CD14-positive monocyte (primary cell): ENCODE results near the gene PCDH1. TPM values are rescaled to one million over a fixed set of nuclear protein-coding genes. Genes with fewer than 3 reads are reported as not detected.
"Not testable (repeated sequence)": the region's sequence is repeated elsewhere in the genome, so short reads cannot be mapped to it uniquely, and the experiment has no call there.

Source experiments
- DNase-seq, 3 donors: peaks; one replicate each; pipeline ENCODE4 v3.0.0-alpha.2; 2011 to 2022
- H2AFZ ChIP-seq: 2 replicates; pipeline ENCODE4 v1.6.0; 2012; ENCODE audit warnings: mild to moderate bottlenecking, low read depth, low read length, inconsistent platforms; ENCODE audit not compliant: insufficient read depth, poor library complexity, severe bottlenecking
- H3K27ac ChIP-seq, 2 donors: 1 replicate in 1 of 2; 2 replicates in 1 of 2; pipeline ENCODE4 v1.5.1; 2012 to 2013; ENCODE audit warnings: low read length in 2 of 2, control low read depth in 1 of 2, inconsistent platforms in 1 of 2, low read depth in 1 of 2, mild to moderate bottlenecking in 1 of 2
- H3K27me3 ChIP-seq, 2 donors: one replicate each; pipeline versions ENCODE4 v1.6.0 to v1.6.1; 2011 to 2013; ENCODE audit warnings: low read length in 2 of 2; ENCODE audit not compliant: control insufficient read depth in 2 of 2, insufficient read depth in 2 of 2
- H3K36me3 ChIP-seq, 2 donors: replicated peaks in 1 of 2; 1 replicate in 1 of 2; 2 replicates in 1 of 2; pipeline versions ENCODE4 v1.5.1 to v1.6.1; 2012 to 2013; ENCODE audit warnings: low read length in 2 of 2, control low read depth in 1 of 2, inconsistent platforms in 1 of 2, mild to moderate bottlenecking in 1 of 2; ENCODE audit not compliant: insufficient read depth in 2 of 2, control insufficient read depth in 1 of 2
- H3K4me1 ChIP-seq, 2 donors: 1 replicate in 1 of 2; 2 replicates in 1 of 2; pipeline versions ENCODE4 v1.5.1 to v1.6.1; 2012 to 2013; ENCODE audit warnings: low read length in 2 of 2, control low read depth in 1 of 2, inconsistent platforms in 1 of 2, mild to moderate bottlenecking in 1 of 2, moderate library complexity in 1 of 2; ENCODE audit not compliant: insufficient read depth in 2 of 2, control insufficient read depth in 1 of 2
- H3K4me2 ChIP-seq: replicated peaks from 2 replicates; pipeline ENCODE3; 2012; ENCODE audit warnings: low read length, moderate library complexity, mild to moderate bottlenecking; ENCODE audit not compliant: poor library complexity, severe bottlenecking; ENCODE audit errors: extremely low read depth
- H3K4me3 ChIP-seq, 3 experiments: fragments of 200-600 bp in 1 of 3; sonication (generic) in 1 of 3; replicated peaks in 1 of 3; 1 replicate in 2 of 3; 2 replicates in 1 of 3; pipeline ENCODE4 v1.5.1; 2011 to 2013; ENCODE audit warnings: low read length in 3 of 3, mild to moderate bottlenecking in 3 of 3, control low read depth in 2 of 3, low read depth in 2 of 3, inconsistent platforms in 1 of 3, moderate library complexity in 1 of 3
- H3K79me2 ChIP-seq: 2 replicates; pipeline ENCODE4 v1.6.0; 2012; ENCODE audit warnings: mild to moderate bottlenecking, control low read depth, inconsistent platforms, low read length, moderate library complexity; ENCODE audit not compliant: insufficient read depth
- H3K9ac ChIP-seq: 2 replicates; pipeline ENCODE4 v1.6.0; 2017; ENCODE audit warnings: low read length, mild to moderate bottlenecking; ENCODE audit not compliant: insufficient read depth, poor library complexity, severe bottlenecking
- H3K9me3 ChIP-seq, 2 donors: replicated peaks in 1 of 2; 1 replicate in 1 of 2; 2 replicates in 1 of 2; pipeline versions ENCODE4 v1.5.1 to v1.6.1; 2012 to 2013; ENCODE audit warnings: low read length in 2 of 2, control low read depth in 1 of 2; ENCODE audit not compliant: control insufficient read depth in 1 of 2, insufficient read depth in 1 of 2
- H4K20me1 ChIP-seq: 2 replicates; pipeline ENCODE4 v1.6.0; 2012; ENCODE audit warnings: mild to moderate bottlenecking, low read length, control low read depth, moderate library complexity; ENCODE audit not compliant: insufficient read depth
- H3K27ac Mint-ChIP-seq, 7 donors: one replicate each; pipeline ENCODE4 v1.8.0; 2020; ENCODE audit warnings: mild to moderate bottlenecking in 7 of 7, mixed read lengths in 7 of 7, moderate library complexity in 6 of 7, inconsistent platforms in 2 of 7
- H3K27me3 Mint-ChIP-seq, 3 donors: one replicate each; pipeline ENCODE4 v1.8.0; 2021 to 2022; ENCODE audit warnings: low read depth in 3 of 3, mild to moderate bottlenecking in 3 of 3, mixed read lengths in 3 of 3, moderate library complexity in 3 of 3, inconsistent platforms in 1 of 3
- H3K36me3 Mint-ChIP-seq, 2 donors: one replicate each; pipeline ENCODE4 v1.8.0; 2020; ENCODE audit warnings: mixed read lengths in 2 of 2, inconsistent platforms in 1 of 2, mild to moderate bottlenecking in 1 of 2
- H3K4me1 Mint-ChIP-seq: one replicate; pipeline ENCODE4 v1.8.0; 2020; ENCODE audit warnings: mild to moderate bottlenecking, mixed read lengths
- H3K4me3 Mint-ChIP-seq, 2 donors: one replicate each; pipeline ENCODE4 v1.8.0; 2020; ENCODE audit warnings: mild to moderate bottlenecking in 2 of 2, mixed read lengths in 2 of 2, moderate library complexity in 1 of 2
- H3K9me3 Mint-ChIP-seq, 7 donors: one replicate each; pipeline ENCODE4 v1.8.0; 2020 to 2022; ENCODE audit warnings: mixed read lengths in 7 of 7, mild to moderate bottlenecking in 6 of 7, moderate library complexity in 6 of 7, inconsistent platforms in 2 of 7
- CTCF ChIP-seq: fragments of 200-600 bp; IDR thresholded peaks from one replicate; pipeline ENCODE4 v1.8.0; 2022; ENCODE audit warnings: antibody characterized with exemption, mild to moderate bottlenecking
- WGBS: methylation state at CpG from one replicate; pipeline ENCODE4 v1.1.5; 2013; ENCODE audit warnings: missing lambda C conversion rate; ENCODE audit not compliant: insufficient coverage; 5-methylcytosine and 5-hydroxymethylcytosine counted together
- intact Hi-C, 2 donors: fragments of 100-400 bp; cut with micrococcal nuclease; formaldehyde crosslinking; loops; one replicate each; pipeline versions ENCODE4 v1.15.0 to v1.15.1; 2023
- polyA plus RNA-seq, 3 donors: library from polyadenylated mRNA; depleted of rRNA in 1 of 3; unstranded in 2 of 3; stranded (reverse) in 1 of 3; fragments of 300-500 nt in 2 of 3; fragments of >200 nt in 1 of 3; fragmentation: Illumina TruSeq in 2 of 3; gene quantifications; 1 replicate in 2 of 3; 2 replicates in 1 of 3; pipeline ENCODE4 v1.2.3, GENCODE V29; 2012 to 2021

The PCDH1 gene
- polyA plus RNA-seq, 3 donors, result not detected

GRCh38 chr5:141923448-141924313, 45.5 kb upstream of the PCDH1 start, which contains the start of gene DELE1:
TSS of gene DELE1 (plus strand) at chr5:141923871. CDS start at chr5:141923942, 71 bp downstream.
- H3K9ac ChIP-seq, result peak within 1 kb of the TSS; percentile 93
- H3K4me3 Mint-ChIP-seq, result peak within 1 kb of the TSS; percentile 84 to 96
- peaks cover 33 to 36% of the 10 kb centered on the region in 2 donors for H3K36me3 ChIP-seq
- peak within 1 kb of the TSS; percentile 78 for H3K4me2 ChIP-seq
- peaks cover 19% of the 10 kb centered on the region for H3K4me1 Mint-ChIP-seq
- peak within 1 kb of the TSS; percentile 95 to 98 for H3K27ac ChIP-seq
- peaks cover 30% of the 10 kb centered on the region for H4K20me1 ChIP-seq
- H3K4me1 ChIP-seq, result peaks cover 13 to 15% of the 10 kb centered on the region in 2 donors
- no peaks in the 10 kb centered on the region for H3K27me3 Mint-ChIP-seq
- H3K9me3 ChIP-seq, result no peaks in the 10 kb centered on the region
- no peak for TF ChIP-seq CTCF
- H2AFZ ChIP-seq, result peak within 1 kb of the TSS; percentile 88
- peaks cover 15% of the 10 kb centered on the region for H3K79me2 ChIP-seq
- intact Hi-C loops, result loop anchor here (2.0 to 5.0 kb wide), 2 partner anchors 34 to 45 kb away; partner anchors contain the start of genes PCDH12 (in 1 of the 2) and RNF14 (in 1 of the 2)
- H3K36me3 Mint-ChIP-seq, result peaks cover 29 to 37% of the 10 kb centered on the region in 2 donors
- H3K9me3 Mint-ChIP-seq, result no peaks in the 10 kb centered on the region
- under 1% methylated on average over 53 of the region's 53 CpGs for WGBS
- peak within 1 kb of the TSS; percentile 97 to 100 (median 98) for H3K27ac Mint-ChIP-seq
- no peaks in the 10 kb centered on the region for H3K27me3 ChIP-seq
- peak within 1 kb of the TSS; percentile 69 to 82 (median 80) for H3K4me3 ChIP-seq
- peak; percentile 88 to 92 (median 90) for DNase-seq

GRCh38 chr5:141922827-141923447, 44.7 kb upstream of the PCDH1 start:
- not testable (repeated sequence) for H3K27me3 ChIP-seq

More at GRCh38 chr5:141922827-141923447, 44.7 kb upstream of the PCDH1 start:
- H3K4me3 Mint-ChIP-seq, result peak overlapping the region; percentile 84 to 96
- peaks cover 18% of the 10 kb centered on the region for H3K4me1 Mint-ChIP-seq
- not testable (repeated sequence) for H3K9me3 ChIP-seq, H3K9me3 Mint-ChIP-seq, H3K27me3 Mint-ChIP-seq, DNase-seq
- Histone ChIP-seq H3K9ac (peak overlapping the region; percentile 93), H4K20me1 (peaks cover 26% of the 10 kb centered on the region), H2AFZ (peak overlapping the region; percentile 88), H3K4me3 (peak overlapping the region; percentile 69 to 82 (median 80)), H3K36me3 (peaks cover 25 to 29% of the 10 kb centered on the region in 2 donors), H3K4me1 (peaks cover 13 to 15% of the 10 kb centered on the region in 2 donors), H3K4me2 (peak overlapping the region; percentile 78), H3K79me2 (peaks cover 15% of the 10 kb centered on the region), H3K27ac (peak overlapping the region; percentile 95 to 98)
- H3K27ac Mint-ChIP-seq, result peak overlapping the region; percentile 97 to 100 (median 98)
- WGBS, result 29% methylated on average over 13 of the region's 28 CpGs
- intact Hi-C loops, result loop anchor here in 1 of 2 donors (5.0 kb wide), 1 partner anchor 34 kb away; the partner anchor contains the start of gene PCDH12
- peaks cover 22 to 29% of the 10 kb centered on the region in 2 donors for H3K36me3 Mint-ChIP-seq
